A673 (cell line): ENCODE data around the gene TGFBR3L. TPM values are rescaled to one million over a fixed set of nuclear protein-coding genes. Genes with fewer than 3 reads are reported as not detected.
A peak's percentile ranks its signal among the peaks of the same experiment; 100 is the strongest.

Experiments used
- BruUV-seq: library from RNA; stranded (reverse); fragments of 400-500 nt; replicated peaks from 2 replicates; lab custom pipeline; 2021; lab: Mats Ljungman, UMichigan
- CTCF ChIA-PET: fragments of 300-600 bp; sonication (Branson Sonifier 250); formaldehyde crosslinking; loops from one replicate; lab custom pipeline; 2022; ENCODE audit warnings: antibody characterized with exemption; lab: Charles Lee
- POLR2A ChIA-PET: fragments of 300-600 bp; sonication (Branson Sonifier 250); formaldehyde crosslinking; loops from one replicate; lab custom pipeline; 2022; ENCODE audit warnings: antibody characterized with exemption; ENCODE audit not compliant: low non-redundant PET; lab: Charles Lee
- DNase-seq: peaks from one replicate; pipeline ENCODE4 v3.0.0-alpha.2; 2015; ENCODE audit warnings: low spot score
- H3K27ac ChIP-seq: fragments of 200-600 bp; sonication (generic); 2 replicates; pipeline ENCODE4 v1.5.1; 2016; ENCODE audit warnings: mixed run types, low read depth, mild to moderate bottlenecking, mixed read lengths, antibody characterized with exemption, low read length; ENCODE audit not compliant: poor library complexity, severe bottlenecking
- H3K27me3 ChIP-seq: fragments of 200-600 bp; sonication (generic); replicated peaks from 2 replicates; pipeline ENCODE4 v1.6.1; 2017; ENCODE audit warnings: mixed run types, low read depth, mild to moderate bottlenecking, mixed read lengths, antibody characterized with exemption, low read length; ENCODE audit not compliant: insufficient read depth, poor library complexity
- H3K36me3 ChIP-seq: fragments of 200-600 bp; sonication (generic); 2 replicates; pipeline ENCODE4 v1.6.1; 2016; ENCODE audit warnings: mixed run types, mild to moderate bottlenecking, mixed read lengths, antibody characterized with exemption, low read length; ENCODE audit not compliant: insufficient read depth, poor library complexity, severe bottlenecking
- H3K4me1 ChIP-seq: fragments of 200-600 bp; sonication (generic); 2 replicates; pipeline ENCODE4 v1.6.1; 2017; ENCODE audit warnings: mixed run types, mild to moderate bottlenecking, mixed read lengths, antibody characterized with exemption, low read length; ENCODE audit not compliant: insufficient read depth, poor library complexity, severe bottlenecking
- H3K4me3 ChIP-seq: fragments of 200-600 bp; sonication (generic); 2 replicates; pipeline ENCODE4 v1.5.1; 2016; ENCODE audit warnings: low read depth, mixed run types, mild to moderate bottlenecking, mixed read lengths, low read length; ENCODE audit not compliant: poor library complexity, severe bottlenecking
- H3K9me3 ChIP-seq: fragments of 200-600 bp; sonication (generic); 2 replicates; pipeline ENCODE4 v1.6.1; 2016; ENCODE audit warnings: mixed run types, low read depth, mild to moderate bottlenecking, mixed read lengths, antibody characterized with exemption, low read length; ENCODE audit not compliant: poor library complexity, severe bottlenecking
- CTCF ChIP-seq: fragments of 300-800, 200-600 bp; sonication (generic); conservative IDR thresholded peaks from 2 replicates; pipeline ENCODE4 v1.5.1; 2017; ENCODE audit warnings: low read depth, mild to moderate bottlenecking, antibody characterized with exemption, low read length, moderate library complexity, mixed read lengths
- EZH2 ChIP-seq: fragments of 200-600 bp; sonication (generic); IDR thresholded peaks from 2 replicates; pipeline ENCODE4 v1.6.1; 2017; ENCODE audit warnings: borderline replicate concordance, low read depth, mild to moderate bottlenecking, mixed read lengths, antibody characterized with exemption, low read length; ENCODE audit not compliant: poor library complexity, severe bottlenecking
- intact Hi-C: fragments of 100-400 bp; cut with micrococcal nuclease; formaldehyde crosslinking; loops from one replicate; pipeline ENCODE4 v1.10.0; 2022; ENCODE audit not compliant: unreplicated experiment
- total RNA-seq: library from RNA; stranded (reverse); gene quantifications from 2 replicates; pipeline ENCODE4 v1.2.3, GENCODE V29; 2021

TGFBR3L gene
- total RNA-seq, 1 experiment from 2014 or later: 1.6 TPM

- H3K4me3 ChIP-seq: peak overlapping the region; percentile 94
- no peak for DNase-seq
- ChIA-PET POLR2A (interaction anchor here (1.6 kb wide), 1 partner anchor 23 kb away, joined by 4 read pairs; the partner anchor contains the start of gene SNAPC2), CTCF (interaction anchor here (0.5 to 1.8 kb wide), 5 partner anchors 14 to 583 kb away, joined by 3 to 10 read pairs (median 6); partner anchors contain the start of gene SNAPC2)
- H3K36me3 ChIP-seq: peaks cover 23% of the 10 kb centered on the region
- no peaks in the 10 kb centered on the region for H3K27me3 ChIP-seq
- peaks cover 3% of the 10 kb centered on the region for H3K4me1 ChIP-seq
- no peaks in the 10 kb centered on the region for H3K9me3 ChIP-seq
- TF ChIP-seq CTCF (no peak), EZH2 (no peak)
- no TSS peak for BruUV-seq
- intact Hi-C loops: loop anchor here (5.0 kb wide), 1 partner anchor 59 kb away; no protein-coding TSS in a partner anchor
- H3K27ac ChIP-seq: peak overlapping the region; percentile 99
Measured at GRCh38 chr19:7942981-7943443, 28.4 kb downstream of the TGFBR3L start.

DNA sequence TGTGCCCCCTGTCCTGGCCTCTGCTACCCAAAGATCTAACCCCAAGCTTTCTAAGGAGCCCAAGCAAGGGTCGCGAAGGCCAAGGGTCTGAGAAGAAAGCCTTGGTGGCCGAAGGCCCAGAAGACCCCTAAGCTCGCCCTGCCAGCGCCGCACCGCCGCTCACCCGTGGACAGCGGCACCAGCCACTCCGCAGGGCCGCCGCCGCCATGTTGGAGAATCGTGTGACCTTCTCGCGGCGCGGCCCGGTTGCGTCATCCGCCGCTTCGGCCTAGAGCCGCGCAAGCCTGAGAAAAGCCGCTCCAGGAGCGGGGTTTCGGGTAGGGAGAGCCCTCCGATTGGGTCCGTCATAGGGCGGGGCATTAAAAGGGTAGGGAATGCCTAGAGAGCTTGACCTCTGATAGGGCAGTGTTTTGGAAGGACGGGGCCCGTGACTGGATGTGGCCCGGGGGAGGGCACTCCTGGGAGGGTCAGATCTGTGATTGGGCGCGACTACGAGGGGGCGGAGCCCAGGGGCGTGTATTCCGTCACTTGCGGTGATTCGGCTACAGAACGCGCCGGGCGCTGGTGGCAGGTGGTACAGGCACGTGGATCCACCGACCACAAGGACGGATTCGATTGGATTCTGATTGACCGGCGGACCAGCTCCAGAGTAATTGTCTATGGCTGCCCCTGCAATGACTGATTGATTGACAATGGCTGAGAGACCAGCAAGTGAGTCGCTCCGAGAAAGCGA is 29.0 kb downstream of the TGFBR3L start, which contains the start of gene TIMM44:
TSS of gene TIMM44 (minus strand) at position 223 of the 733 bp plus-strand sequence. CDS start at position 208, 15 bp downstream.
- ChIA-PET POLR2A (interaction anchor here (0.5 to 1.6 kb wide), 5 partner anchors 14 to 1923 kb away, joined by 3 to 6 read pairs (median 4); partner anchors contain the start of gene SNAPC2), CTCF (interaction anchor here (0.5 to 1.8 kb wide), 8 partner anchors 15 to 583 kb away, joined by 3 to 10 read pairs (median 6); partner anchors contain the start of gene SNAPC2)
- no peaks in the 10 kb centered on the region for H3K9me3 ChIP-seq
- H3K4me3 ChIP-seq: peak within 1 kb of the TSS; percentile 94
- H3K4me1 ChIP-seq: peaks cover 3% of the 10 kb centered on the region
- TF ChIP-seq EZH2: no peak
- TF ChIP-seq CTCF: no peak
- DNase-seq: peak; percentile 100
- intact Hi-C loops: loop anchor here (1.0 to 5.0 kb wide), 2 partner anchors 59 to 310 kb away; no protein-coding TSS in a partner anchor
- H3K36me3 ChIP-seq: peaks cover 20% of the 10 kb centered on the region
- H3K27me3 ChIP-seq: no peaks in the 10 kb centered on the region
- BruUV-seq: no TSS peak
- H3K27ac ChIP-seq: peak within 1 kb of the TSS; percentile 99

- Histone ChIP-seq H3K36me3 (peaks cover 16% of the 10 kb centered on the region), H3K27me3 (no peaks in the 10 kb centered on the region), H3K9me3 (no peaks in the 10 kb centered on the region), H3K4me1 (peaks cover 3% of the 10 kb centered on the region), H3K27ac (peak overlapping the region; percentile 99), H3K4me3 (peak overlapping the region; percentile 94)
- DNase-seq: peak; percentile 98
- TF ChIP-seq EZH2 (no peak), CTCF (peak; percentile 91)
- ChIA-PET POLR2A (interaction anchor here (0.5 to 1.6 kb wide), 6 partner anchors 15 to 1922 kb away, joined by 3 to 6 read pairs (median 4); partner anchors contain the start of gene SNAPC2), CTCF (interaction anchor here (0.5 to 1.8 kb wide), 11 partner anchors 8 to 371 kb away, joined by 3 to 19 read pairs (median 6); partner anchors contain the start of genes ELAVL1 and SNAPC2)
- intact Hi-C loops: loop anchor here (1.0 to 5.0 kb wide), 2 partner anchors 58 to 309 kb away; no protein-coding TSS in a partner anchor
- BruUV-seq: TSS peak; percentile 90
Measured at GRCh38 chr19:7944177-7944761, 29.6 kb downstream of the TGFBR3L start.
